ENCODE measurements around the gene COX19. TPM values are rescaled to one million over a fixed set of nuclear protein-coding genes. Genes with fewer than 3 reads are reported as not detected.

The COX19 gene
- total and polyA plus RNA-seq, 2 of the 13 experiments (the other 11 are each of a cell fraction or from before 2014, with no cell fraction given) = 11.5 to 21.7 TPM

- TF ChIP-seq MIER2 (CRISPR knock-in tag; IDR thresholded peaks at IDR 0.05) (no peak), ZNF484 (CRISPR knock-in tag; IDR thresholded peaks at IDR 0.05; ENCODE audit: borderline replicate concordance, low read depth) (no peak), ZNF329 (CRISPR knock-in tag; IDR thresholded peaks at IDR 0.05; ENCODE audit: low read depth) (0 out of 2 replicates have a peak, but pooled peaks have one; percentile 12), THAP7 (CRISPR knock-in tag; IDR thresholded peaks at IDR 0.05) (no peak), ZFY (CRISPR knock-in tag; IDR thresholded peaks at IDR 0.05) (peak; percentile 94), TEAD3 (CRISPR knock-in tag; optimal IDR thresholded peaks at IDR 0.05; ENCODE audit: borderline replicate concordance) (peak; percentile 75), NKX3-1 (CRISPR knock-in tag; IDR thresholded peaks at IDR 0.05) (peak; percentile 79; the same call in 1 of the 2 replicates), ZNF543 (CRISPR knock-in tag; IDR thresholded peaks at IDR 0.05) (peak; percentile 76; the same call in 1 of the 2 replicates), MLLT10 (CRISPR knock-in tag; IDR thresholded peaks at IDR 0.05) (no peak), ZNF280D (CRISPR knock-in tag; IDR thresholded peaks at IDR 0.05) (peak; percentile 43; the same call in 1 of the 2 replicates), ZNF770 (CRISPR knock-in tag; IDR thresholded peaks at IDR 0.05) (peak; percentile 26; the same call in 1 of the 2 replicates), IKZF5 (CRISPR knock-in tag; IDR thresholded peaks at IDR 0.05) (peak; percentile 70; the same call in 1 of the 2 replicates)
- TF ChIP-seq, protein P1, sequence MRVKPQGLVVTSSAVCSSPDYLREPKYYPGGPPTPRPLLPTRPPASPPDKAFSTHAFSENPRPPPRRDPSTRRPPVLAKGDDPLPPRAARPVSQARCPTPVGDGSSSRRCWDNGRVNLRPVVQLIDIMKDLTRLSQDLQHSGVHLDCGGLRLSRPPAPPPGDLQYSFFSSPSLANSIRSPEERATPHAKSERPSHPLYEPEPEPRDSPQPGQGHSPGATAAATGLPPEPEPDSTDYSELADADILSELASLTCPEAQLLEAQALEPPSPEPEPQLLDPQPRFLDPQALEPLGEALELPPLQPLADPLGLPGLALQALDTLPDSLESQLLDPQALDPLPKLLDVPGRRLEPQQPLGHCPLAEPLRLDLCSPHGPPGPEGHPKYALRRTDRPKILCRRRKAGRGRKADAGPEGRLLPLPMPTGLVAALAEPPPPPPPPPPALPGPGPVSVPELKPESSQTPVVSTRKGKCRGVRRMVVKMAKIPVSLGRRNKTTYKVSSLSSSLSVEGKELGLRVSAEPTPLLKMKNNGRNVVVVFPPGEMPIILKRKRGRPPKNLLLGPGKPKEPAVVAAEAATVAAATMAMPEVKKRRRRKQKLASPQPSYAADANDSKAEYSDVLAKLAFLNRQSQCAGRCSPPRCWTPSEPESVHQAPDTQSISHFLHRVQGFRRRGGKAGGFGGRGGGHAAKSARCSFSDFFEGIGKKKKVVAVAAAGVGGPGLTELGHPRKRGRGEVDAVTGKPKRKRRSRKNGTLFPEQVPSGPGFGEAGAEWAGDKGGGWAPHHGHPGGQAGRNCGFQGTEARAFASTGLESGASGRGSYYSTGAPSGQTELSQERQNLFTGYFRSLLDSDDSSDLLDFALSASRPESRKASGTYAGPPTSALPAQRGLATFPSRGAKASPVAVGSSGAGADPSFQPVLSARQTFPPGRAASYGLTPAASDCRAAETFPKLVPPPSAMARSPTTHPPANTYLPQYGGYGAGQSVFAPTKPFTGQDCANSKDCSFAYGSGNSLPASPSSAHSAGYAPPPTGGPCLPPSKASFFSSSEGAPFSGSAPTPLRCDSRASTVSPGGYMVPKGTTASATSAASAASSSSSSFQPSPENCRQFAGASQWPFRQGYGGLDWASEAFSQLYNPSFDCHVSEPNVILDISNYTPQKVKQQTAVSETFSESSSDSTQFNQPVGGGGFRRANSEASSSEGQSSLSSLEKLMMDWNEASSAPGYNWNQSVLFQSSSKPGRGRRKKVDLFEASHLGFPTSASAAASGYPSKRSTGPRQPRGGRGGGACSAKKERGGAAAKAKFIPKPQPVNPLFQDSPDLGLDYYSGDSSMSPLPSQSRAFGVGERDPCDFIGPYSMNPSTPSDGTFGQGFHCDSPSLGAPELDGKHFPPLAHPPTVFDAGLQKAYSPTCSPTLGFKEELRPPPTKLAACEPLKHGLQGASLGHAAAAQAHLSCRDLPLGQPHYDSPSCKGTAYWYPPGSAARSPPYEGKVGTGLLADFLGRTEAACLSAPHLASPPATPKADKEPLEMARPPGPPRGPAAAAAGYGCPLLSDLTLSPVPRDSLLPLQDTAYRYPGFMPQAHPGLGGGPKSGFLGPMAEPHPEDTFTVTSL (CRISPR knock-in tag; IDR thresholded peaks at IDR 0.05; ENCODE audit: borderline replicate concordance) = peak; percentile 78; the same call in 1 of the 2 replicates
These were observed 2.1 kb upstream of the COX19 start (continued) for GRCh38 chr7:977326-978048.
